Upper lobe of left lung (tissue), 6 donors: ENCODE results near the gene RNF166. TPM values are rescaled to one million over a fixed set of nuclear protein-coding genes. Genes with fewer than 3 reads are reported as not detected.

Experiments used
- ATAC-seq, 2 donors: fragments of 200-7000 bp; cut with Tn5 transposase; one replicate each; pipeline ENCODE4 v1.9.1; 2022; ENCODE audit warnings: mild to moderate bottlenecking in 2 of 2, moderate library complexity in 2 of 2; ENCODE audit not compliant: low FRiP score in 2 of 2
- DNase-seq, 2 donors: peaks; one replicate each; pipeline ENCODE4 v3.0.0-alpha.2; 2019 to 2020
- H3K27ac ChIP-seq, 4 donors: fragments of 200-600 bp; sonication (generic); one replicate each; pipeline ENCODE4 v1.5.1; 2016 to 2019
- H3K27me3 ChIP-seq, 4 donors: fragments of 200-600 bp; sonication (generic); one replicate each; pipeline ENCODE4 v1.5.1; 2017 to 2019
- H3K36me3 ChIP-seq, 4 donors: fragments of 200-600 bp; sonication (generic); one replicate each; pipeline ENCODE4 v1.5.1; 2016 to 2019
- H3K4me1 ChIP-seq, 4 donors: fragments of 200-600 bp; sonication (generic); one replicate each; pipeline ENCODE4 v1.5.1; 2018 to 2019
- H3K4me3 ChIP-seq, 4 donors: fragments of 200-600 bp; sonication (generic); one replicate each; pipeline ENCODE4 v1.5.1; 2017 to 2019; ENCODE audit warnings: mild to moderate bottlenecking in 2 of 4, moderate library complexity in 1 of 4
- H3K9me3 ChIP-seq, 4 donors: fragments of 200-600 bp; sonication (generic); one replicate each; pipeline ENCODE4 v1.5.1; 2018 to 2019
- EP300 ChIP-seq, 4 donors: sonication (generic); formaldehyde crosslinking; IDR thresholded peaks; one replicate each; pipeline ENCODE4 v1.5.1; 2017; ENCODE audit warnings: antibody characterized with exemption in 4 of 4, control low read depth in 2 of 4
- POLR2A ChIP-seq, 4 donors: fragments of 450-650 bp; IDR thresholded peaks; one replicate each; pipeline ENCODE4 v1.5.1; 2016 to 2017; ENCODE audit warnings: antibody characterized with exemption in 4 of 4, mild to moderate bottlenecking in 2 of 4
- POLR2AphosphoS5 ChIP-seq, 2 donors: sonication (generic); formaldehyde crosslinking; IDR thresholded peaks; one replicate each; pipeline ENCODE4 v1.5.1; 2017; ENCODE audit warnings: antibody characterized with exemption in 2 of 2
- WGBS, 2 donors: methylation state at CpG; one replicate each; pipeline ENCODE4 v1.1.5; 2017 to 2018; 5-methylcytosine and 5-hydroxymethylcytosine counted together
- total RNA-seq, 6 donors: library from RNA; depleted of rRNA in 4 of 6; stranded (reverse); fragments of >200 nt in 4 of 6; gene quantifications; one replicate each; pipeline versions ENCODE4 v1.1.0 to v1.2.1, GENCODE V29; 2016 to 2021
- TF ChIP-seq, protein P1 (sequence below), 6 experiments: fragments of 450-650 bp in 4 of 6; fragments of 200-600 bp in 2 of 6; sonication (generic) in 2 of 6; IDR thresholded peaks; one replicate each; pipeline ENCODE4 v1.5.1; 2016 to 2019; ENCODE audit warnings: antibody characterized with exemption in 6 of 6
- donor health status: DM: no; HTN: no; CAD: no; lungs with moderate emphysema.
- donor health status: DM: no; HTN: yes; CAD: no; lungs with severe emphysema.

The RNF166 gene
- total RNA-seq, 6 donors from 2014 or later: 23.2 to 101 (median 64.6) TPM

DNA sequence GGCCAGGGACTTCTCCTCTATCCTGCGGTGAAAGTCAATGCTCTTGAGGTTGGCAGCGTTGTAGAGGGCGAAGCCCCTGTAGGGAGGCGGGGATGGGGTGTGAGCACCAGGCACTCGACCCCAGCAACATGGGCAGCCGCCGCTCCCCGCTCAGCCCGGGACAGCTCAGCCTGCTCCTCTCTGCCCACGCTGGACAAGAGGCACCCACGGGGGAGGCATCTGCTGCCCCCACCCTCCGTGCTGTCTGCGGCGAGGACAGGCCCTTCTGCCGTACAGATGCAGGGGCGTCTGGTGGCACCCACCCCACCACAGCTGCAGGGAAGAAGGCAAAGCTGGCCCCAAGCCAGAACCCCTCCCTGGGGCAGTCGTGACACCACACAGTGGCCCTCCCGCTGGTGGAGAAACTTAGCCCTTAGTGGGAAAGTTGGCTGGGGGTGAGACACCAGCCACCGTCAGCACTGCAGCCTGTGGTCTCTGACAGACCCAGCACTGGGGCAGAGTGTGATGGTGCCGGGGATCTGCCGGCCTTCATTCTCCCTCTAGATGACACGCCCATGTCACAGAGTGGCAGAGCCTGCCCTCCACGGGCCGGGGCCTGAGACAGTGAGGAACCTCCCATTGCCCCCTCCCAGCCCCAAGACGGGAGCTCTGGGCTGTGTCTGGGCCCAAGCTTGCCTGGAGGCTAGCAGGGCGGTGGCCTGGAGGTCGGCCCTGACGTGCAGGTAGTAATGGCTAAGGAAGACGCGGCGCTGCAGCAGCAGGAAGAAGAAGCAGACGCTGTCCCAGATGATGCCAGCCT lies 19.6 kb upstream of the RNF166 start:
- no peak for ATAC-seq
- Histone ChIP-seq H3K27ac (no peak overlapping the region), H3K36me3 (peaks cover 7 to 87% (median 79%) of the 10 kb centered on the region in 4 donors), H3K4me1 (no peaks in the 10 kb centered on the region), H3K4me3 (no peak overlapping the region), H3K27me3 (no peaks in the 10 kb centered on the region), H3K9me3 (no peaks in the 10 kb centered on the region)
- WGBS, 2 donors: 91 to 93% methylated on average over 19 to 29 of the region's 32 CpGs
- peak in 1 of 2 donors; percentile 73 for DNase-seq
- TF ChIP-seq POLR2A (IDR thresholded peaks at IDR 0.05): no peak
- TF ChIP-seq POLR2AphosphoS5 (IDR thresholded peaks at IDR 0.05): no peak
- no peak for TF ChIP-seq EP300 (IDR thresholded peaks at IDR 0.05)
- TF ChIP-seq, protein P1, sequence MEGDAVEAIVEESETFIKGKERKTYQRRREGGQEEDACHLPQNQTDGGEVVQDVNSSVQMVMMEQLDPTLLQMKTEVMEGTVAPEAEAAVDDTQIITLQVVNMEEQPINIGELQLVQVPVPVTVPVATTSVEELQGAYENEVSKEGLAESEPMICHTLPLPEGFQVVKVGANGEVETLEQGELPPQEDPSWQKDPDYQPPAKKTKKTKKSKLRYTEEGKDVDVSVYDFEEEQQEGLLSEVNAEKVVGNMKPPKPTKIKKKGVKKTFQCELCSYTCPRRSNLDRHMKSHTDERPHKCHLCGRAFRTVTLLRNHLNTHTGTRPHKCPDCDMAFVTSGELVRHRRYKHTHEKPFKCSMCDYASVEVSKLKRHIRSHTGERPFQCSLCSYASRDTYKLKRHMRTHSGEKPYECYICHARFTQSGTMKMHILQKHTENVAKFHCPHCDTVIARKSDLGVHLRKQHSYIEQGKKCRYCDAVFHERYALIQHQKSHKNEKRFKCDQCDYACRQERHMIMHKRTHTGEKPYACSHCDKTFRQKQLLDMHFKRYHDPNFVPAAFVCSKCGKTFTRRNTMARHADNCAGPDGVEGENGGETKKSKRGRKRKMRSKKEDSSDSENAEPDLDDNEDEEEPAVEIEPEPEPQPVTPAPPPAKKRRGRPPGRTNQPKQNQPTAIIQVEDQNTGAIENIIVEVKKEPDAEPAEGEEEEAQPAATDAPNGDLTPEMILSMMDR (IDR thresholded peaks at IDR 0.05): no peak

DNA sequence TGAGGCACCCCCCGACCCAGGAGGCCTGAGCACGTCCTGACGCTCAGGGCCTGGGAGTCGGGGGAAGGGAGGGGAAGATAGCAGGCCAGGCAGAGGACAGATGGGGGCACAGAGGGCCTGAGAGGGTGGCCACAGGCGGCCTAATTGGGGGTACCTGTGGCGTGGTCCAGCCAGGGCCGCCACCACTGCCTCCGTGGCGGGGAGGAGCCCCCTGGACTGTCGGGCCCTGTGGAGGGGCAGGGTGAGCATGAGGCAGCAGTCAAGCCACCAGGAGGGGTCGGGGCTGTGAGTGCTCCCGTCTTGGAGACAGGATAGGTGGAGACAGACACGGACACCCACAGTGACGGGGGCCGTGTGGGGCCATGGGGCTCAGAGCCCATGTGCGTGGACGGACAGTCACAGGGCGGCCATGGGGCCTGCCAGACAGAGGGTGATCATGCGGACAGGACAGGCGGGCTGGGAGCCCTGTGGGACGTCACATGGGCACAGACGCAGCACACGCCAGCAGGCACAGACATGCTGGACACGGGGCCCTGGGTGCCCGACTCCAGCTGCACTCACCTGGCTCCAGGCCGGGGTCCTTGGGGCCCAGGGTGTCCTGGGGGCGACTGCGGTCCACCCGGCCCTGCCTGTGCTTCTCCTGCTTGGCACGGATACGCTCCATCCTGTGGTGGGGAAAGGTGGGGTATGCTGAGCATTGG lies 18.8 kb upstream of the RNF166 start:
- TF ChIP-seq EP300 (IDR thresholded peaks at IDR 0.05) (no peak), POLR2AphosphoS5 (IDR thresholded peaks at IDR 0.05) (no peak), POLR2A (IDR thresholded peaks at IDR 0.05) (no peak)
- TF ChIP-seq, protein P1 (IDR thresholded peaks at IDR 0.05): no peak
- peak in 1 of 2 donors; percentile 71 for DNase-seq
- ATAC-seq: no peak
- H3K27ac ChIP-seq: no peak overlapping the region
- no peak overlapping the region for H3K4me3 ChIP-seq
- H3K4me1 ChIP-seq: no peaks in the 10 kb centered on the region
- WGBS, 2 donors: 90 to 92% methylated on average over 22 to 31 of the region's 31 CpGs
- H3K27me3 ChIP-seq: no peaks in the 10 kb centered on the region
- H3K9me3 ChIP-seq: no peaks in the 10 kb centered on the region
- peaks cover 5 to 87% (median 82%) of the 10 kb centered on the region in 4 donors for H3K36me3 ChIP-seq

DNA sequence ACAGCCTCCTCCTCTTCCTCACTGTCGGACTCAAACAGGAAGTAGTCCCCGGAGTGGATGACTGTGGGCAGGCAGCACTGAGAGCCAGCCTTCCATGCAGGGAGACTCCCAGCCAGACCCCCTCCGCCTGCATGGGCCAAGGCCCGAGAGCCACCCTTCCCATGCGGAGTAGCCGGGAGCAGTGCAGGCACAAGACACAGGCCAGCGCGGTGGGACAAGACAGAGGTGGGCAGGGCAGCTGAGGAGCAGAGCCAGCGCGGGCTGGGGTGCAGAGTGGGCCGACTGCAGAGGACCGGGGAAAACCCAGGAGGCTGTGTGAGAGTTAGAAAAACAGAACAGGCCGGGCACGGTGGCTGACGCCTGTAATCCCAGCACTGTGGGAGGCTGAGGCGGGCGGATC lies 17.7 kb upstream of the RNF166 start:
- no peaks in the 10 kb centered on the region for H3K9me3 ChIP-seq
- H3K27me3 ChIP-seq: no peaks in the 10 kb centered on the region
- TF ChIP-seq, protein P1 (IDR thresholded peaks at IDR 0.05): no peak
- TF ChIP-seq POLR2A (IDR thresholded peaks at IDR 0.05) (no peak), POLR2AphosphoS5 (IDR thresholded peaks at IDR 0.05) (no peak), EP300 (IDR thresholded peaks at IDR 0.05) (no peak)
- WGBS, 2 donors: 91 to 96% methylated on average over 15 to 17 of the region's 17 CpGs
- peaks cover 5 to 93% (median 91%) of the 10 kb centered on the region in 4 donors for H3K36me3 ChIP-seq
- peak in 1 of 2 donors; percentile 66 for DNase-seq
- ATAC-seq: no peak
- H3K4me3 ChIP-seq: no peak overlapping the region
- no peaks in the 10 kb centered on the region for H3K4me1 ChIP-seq
- no peak overlapping the region for H3K27ac ChIP-seq

DNA sequence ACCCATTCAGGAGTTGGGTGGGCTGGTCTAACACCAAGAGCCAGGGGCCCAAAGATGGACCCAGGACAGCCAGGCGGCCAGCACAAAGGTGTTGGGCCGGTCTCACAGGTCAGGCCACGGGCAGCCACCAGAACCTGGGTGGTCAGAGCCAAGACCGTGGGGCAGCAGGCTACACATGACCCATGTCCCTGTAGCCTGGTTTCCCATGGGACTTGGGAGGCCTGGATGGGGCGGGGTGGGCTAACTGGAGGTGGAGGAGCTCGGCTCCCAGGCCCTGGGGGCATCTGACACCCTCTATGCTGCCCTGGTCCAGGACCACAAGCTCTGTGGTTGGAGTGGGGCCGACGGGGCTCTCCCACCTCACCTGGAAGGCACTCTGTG lies 17.3 kb upstream of the RNF166 start:
- H3K27me3 ChIP-seq: no peaks in the 10 kb centered on the region
- no peak for TF ChIP-seq EP300 (IDR thresholded peaks at IDR 0.05)
- TF ChIP-seq POLR2AphosphoS5 (IDR thresholded peaks at IDR 0.05): no peak
- TF ChIP-seq, protein P1 (IDR thresholded peaks at IDR 0.05): no peak
- no peak for TF ChIP-seq POLR2A (IDR thresholded peaks at IDR 0.05)
- WGBS, 2 donors: 96 to 100% methylated on average over 3 to 7 of the region's 8 CpGs

More for the DNA sequence above, 17.3 kb upstream of the RNF166 start:
- Histone ChIP-seq H3K36me3 (peaks cover 9 to 98% (median 96%) of the 10 kb centered on the region in 4 donors), H3K9me3 (no peaks in the 10 kb centered on the region), H3K27ac (no peak overlapping the region), H3K4me1 (no peaks in the 10 kb centered on the region), H3K4me3 (no peak overlapping the region)
- DNase-seq (peak in 1 of 2 donors; percentile 54), ATAC-seq (no peak)
